H1 (cell line): Measurements from ENCODE around the gene ATAD3A. TPM values are rescaled to one million over a fixed set of nuclear protein-coding genes. Genes with fewer than 3 reads are reported as not detected.

Experiments
- TBP ChIP-seq: IDR thresholded peaks from 2 replicates; pipeline ENCODE4 v1.6.1; 2011; ENCODE audit warnings: low read depth, low read length, improper control_type of control experiment
- polyA plus RNA-seq, 7 experiments: library from polyadenylated mRNA; depleted of rRNA in 3 of 7; stranded (reverse) in 5 of 7; unstranded in 2 of 7; fragments of >200 nt in 5 of 7; fragments of 200-250 nt in 2 of 7; gene quantifications; 1 replicate in 5 of 7; 2 replicates in 1 of 7; 4 replicates in 1 of 7; pipeline versions ENCODE4 v1.2.1 to v1.2.3, GENCODE V29; 2011 to 2013; ENCODE audit warnings: missing spikeins in 2 of 7, mixed read lengths in 2 of 7
- total RNA-seq: library from RNA; stranded (reverse); fragmentation: NEBNext Ultra II Directional; extraction: Animal tissue kit (Norgen Biotek cat#: 25700); gene quantifications from 2 replicates; pipeline ENCODE4 v1.2.1, GENCODE V29; 2021
- TF ChIP-seq, protein P1 (sequence below): fragments of 300-600 bp; sonication (generic); IDR thresholded peaks from 2 replicates; pipeline ENCODE4 v1.7.1; 2012; ENCODE audit warnings: low read length, moderate library complexity, mild to moderate bottlenecking, inconsistent platforms; ENCODE audit not compliant: insufficient replicate concordance

The ATAD3A gene
- total and polyA plus RNA-seq, 2 of the 8 experiments (the other 6 are each of a cell fraction or from before 2014, with no cell fraction given): 28.3 to 64.7 TPM

- TF ChIP-seq, protein P1, sequence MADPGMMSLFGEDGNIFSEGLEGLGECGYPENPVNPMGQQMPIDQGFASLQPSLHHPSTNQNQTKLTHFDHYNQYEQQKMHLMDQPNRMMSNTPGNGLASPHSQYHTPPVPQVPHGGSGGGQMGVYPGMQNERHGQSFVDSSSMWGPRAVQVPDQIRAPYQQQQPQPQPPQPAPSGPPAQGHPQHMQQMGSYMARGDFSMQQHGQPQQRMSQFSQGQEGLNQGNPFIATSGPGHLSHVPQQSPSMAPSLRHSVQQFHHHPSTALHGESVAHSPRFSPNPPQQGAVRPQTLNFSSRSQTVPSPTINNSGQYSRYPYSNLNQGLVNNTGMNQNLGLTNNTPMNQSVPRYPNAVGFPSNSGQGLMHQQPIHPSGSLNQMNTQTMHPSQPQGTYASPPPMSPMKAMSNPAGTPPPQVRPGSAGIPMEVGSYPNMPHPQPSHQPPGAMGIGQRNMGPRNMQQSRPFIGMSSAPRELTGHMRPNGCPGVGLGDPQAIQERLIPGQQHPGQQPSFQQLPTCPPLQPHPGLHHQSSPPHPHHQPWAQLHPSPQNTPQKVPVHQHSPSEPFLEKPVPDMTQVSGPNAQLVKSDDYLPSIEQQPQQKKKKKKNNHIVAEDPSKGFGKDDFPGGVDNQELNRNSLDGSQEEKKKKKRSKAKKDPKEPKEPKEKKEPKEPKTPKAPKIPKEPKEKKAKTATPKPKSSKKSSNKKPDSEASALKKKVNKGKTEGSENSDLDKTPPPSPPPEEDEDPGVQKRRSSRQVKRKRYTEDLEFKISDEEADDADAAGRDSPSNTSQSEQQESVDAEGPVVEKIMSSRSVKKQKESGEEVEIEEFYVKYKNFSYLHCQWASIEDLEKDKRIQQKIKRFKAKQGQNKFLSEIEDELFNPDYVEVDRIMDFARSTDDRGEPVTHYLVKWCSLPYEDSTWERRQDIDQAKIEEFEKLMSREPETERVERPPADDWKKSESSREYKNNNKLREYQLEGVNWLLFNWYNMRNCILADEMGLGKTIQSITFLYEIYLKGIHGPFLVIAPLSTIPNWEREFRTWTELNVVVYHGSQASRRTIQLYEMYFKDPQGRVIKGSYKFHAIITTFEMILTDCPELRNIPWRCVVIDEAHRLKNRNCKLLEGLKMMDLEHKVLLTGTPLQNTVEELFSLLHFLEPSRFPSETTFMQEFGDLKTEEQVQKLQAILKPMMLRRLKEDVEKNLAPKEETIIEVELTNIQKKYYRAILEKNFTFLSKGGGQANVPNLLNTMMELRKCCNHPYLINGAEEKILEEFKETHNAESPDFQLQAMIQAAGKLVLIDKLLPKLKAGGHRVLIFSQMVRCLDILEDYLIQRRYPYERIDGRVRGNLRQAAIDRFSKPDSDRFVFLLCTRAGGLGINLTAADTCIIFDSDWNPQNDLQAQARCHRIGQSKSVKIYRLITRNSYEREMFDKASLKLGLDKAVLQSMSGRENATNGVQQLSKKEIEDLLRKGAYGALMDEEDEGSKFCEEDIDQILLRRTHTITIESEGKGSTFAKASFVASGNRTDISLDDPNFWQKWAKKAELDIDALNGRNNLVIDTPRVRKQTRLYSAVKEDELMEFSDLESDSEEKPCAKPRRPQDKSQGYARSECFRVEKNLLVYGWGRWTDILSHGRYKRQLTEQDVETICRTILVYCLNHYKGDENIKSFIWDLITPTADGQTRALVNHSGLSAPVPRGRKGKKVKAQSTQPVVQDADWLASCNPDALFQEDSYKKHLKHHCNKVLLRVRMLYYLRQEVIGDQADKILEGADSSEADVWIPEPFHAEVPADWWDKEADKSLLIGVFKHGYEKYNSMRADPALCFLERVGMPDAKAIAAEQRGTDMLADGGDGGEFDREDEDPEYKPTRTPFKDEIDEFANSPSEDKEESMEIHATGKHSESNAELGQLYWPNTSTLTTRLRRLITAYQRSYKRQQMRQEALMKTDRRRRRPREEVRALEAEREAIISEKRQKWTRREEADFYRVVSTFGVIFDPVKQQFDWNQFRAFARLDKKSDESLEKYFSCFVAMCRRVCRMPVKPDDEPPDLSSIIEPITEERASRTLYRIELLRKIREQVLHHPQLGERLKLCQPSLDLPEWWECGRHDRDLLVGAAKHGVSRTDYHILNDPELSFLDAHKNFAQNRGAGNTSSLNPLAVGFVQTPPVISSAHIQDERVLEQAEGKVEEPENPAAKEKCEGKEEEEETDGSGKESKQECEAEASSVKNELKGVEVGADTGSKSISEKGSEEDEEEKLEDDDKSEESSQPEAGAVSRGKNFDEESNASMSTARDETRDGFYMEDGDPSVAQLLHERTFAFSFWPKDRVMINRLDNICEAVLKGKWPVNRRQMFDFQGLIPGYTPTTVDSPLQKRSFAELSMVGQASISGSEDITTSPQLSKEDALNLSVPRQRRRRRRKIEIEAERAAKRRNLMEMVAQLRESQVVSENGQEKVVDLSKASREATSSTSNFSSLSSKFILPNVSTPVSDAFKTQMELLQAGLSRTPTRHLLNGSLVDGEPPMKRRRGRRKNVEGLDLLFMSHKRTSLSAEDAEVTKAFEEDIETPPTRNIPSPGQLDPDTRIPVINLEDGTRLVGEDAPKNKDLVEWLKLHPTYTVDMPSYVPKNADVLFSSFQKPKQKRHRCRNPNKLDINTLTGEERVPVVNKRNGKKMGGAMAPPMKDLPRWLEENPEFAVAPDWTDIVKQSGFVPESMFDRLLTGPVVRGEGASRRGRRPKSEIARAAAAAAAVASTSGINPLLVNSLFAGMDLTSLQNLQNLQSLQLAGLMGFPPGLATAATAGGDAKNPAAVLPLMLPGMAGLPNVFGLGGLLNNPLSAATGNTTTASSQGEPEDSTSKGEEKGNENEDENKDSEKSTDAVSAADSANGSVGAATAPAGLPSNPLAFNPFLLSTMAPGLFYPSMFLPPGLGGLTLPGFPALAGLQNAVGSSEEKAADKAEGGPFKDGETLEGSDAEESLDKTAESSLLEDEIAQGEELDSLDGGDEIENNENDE: no peak
- no peak for TF ChIP-seq TBP
- TF ChIP-seq, all 59 proteins: peak for 0
Measured at GRCh38 chr1:1529936-1530335, 18.0 kb downstream of the ATAD3A start (continued).
